Activated T-cell treated with anti-CD3 and anti-CD28 coated beads, Interleukin-2, amount 50 U/mL, for 4 hours (primary cell): ENCODE measurements around the gene PDE10A. TPM values are rescaled to one million over a fixed set of nuclear protein-coding genes. Genes with fewer than 3 reads are reported as not detected.
"Not testable (repeated sequence)": the region's sequence is repeated elsewhere in the genome, so short reads cannot be mapped to it uniquely, and the experiment has no call there.

Source experiments
- ATAC-seq, 2 donors: fragments of 200-7000 bp; cut with Tn5 transposase; one replicate each; pipeline ENCODE4 v1.10.0; 2021
- DNase-seq: peaks from one replicate; pipeline ENCODE4 v3.0.0-alpha.2; 2020
- H3K27me3 Mint-ChIP-seq: one replicate; pipeline ENCODE4 v1.8.0; 2021; ENCODE audit warnings: low read depth, mixed read lengths
- H3K36me3 Mint-ChIP-seq: one replicate; pipeline ENCODE4 v1.8.0; 2022; ENCODE audit warnings: mixed read lengths; ENCODE audit not compliant: insufficient read depth
- H3K4me1 Mint-ChIP-seq: one replicate; pipeline ENCODE4 v1.8.0; 2021; ENCODE audit warnings: low read depth, mixed read lengths
- H3K4me3 Mint-ChIP-seq: one replicate; pipeline ENCODE4 v1.8.0; 2021; ENCODE audit warnings: mild to moderate bottlenecking, moderate library complexity, mixed read lengths
- H3K9me3 Mint-ChIP-seq: one replicate; pipeline ENCODE4 v1.8.0; 2021; ENCODE audit warnings: mixed read lengths
- total RNA-seq, 3 donors: library from RNA; stranded (reverse); gene quantifications; one replicate each; pipeline ENCODE4 v1.2.1, GENCODE V29; 2021

The PDE10A gene
- total RNA-seq, 3 donors from 2014 or later: 0.03 to 0.08 TPM; not detected in 1

DNA sequence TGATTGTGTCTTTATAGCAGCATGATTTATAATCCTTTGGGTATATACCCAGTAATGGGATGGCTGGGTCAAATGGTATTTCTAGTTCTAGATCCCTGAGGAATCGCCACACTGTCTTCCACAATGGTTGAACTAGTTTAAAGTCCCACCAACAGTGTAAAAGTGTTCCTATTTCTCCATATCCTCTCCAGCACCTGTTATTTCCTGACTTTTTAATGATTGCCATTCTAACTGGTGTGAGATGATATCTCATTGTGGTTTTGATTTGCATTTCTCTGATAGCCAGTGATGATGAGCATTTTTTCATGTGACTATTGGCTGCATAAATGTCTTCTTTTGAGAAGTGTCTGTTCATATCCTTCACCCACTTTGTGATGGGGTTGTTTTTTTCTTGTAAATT is 54.5 kb downstream of the PDE10A start:
- not testable (repeated sequence) for DNase-seq, H3K9me3 Mint-ChIP-seq, H3K36me3 Mint-ChIP-seq, ATAC-seq, H3K4me1 Mint-ChIP-seq, H3K27me3 Mint-ChIP-seq, H3K4me3 Mint-ChIP-seq

DNA sequence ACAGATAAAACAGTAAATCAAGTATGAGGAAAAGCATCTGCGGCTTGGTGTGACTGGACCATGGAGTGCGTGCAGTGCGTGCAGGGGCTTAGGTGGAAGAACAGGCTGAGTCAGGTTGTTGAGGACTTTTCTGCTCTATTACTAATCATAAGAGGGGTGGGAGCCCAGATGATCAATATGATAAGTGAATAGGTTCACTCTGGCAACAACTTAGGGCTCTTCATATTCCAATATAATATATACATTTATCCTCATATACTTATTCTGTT is 56.4 kb downstream of the PDE10A start:
- Mint-ChIP-seq H3K4me1 (no peaks in the 10 kb centered on the region), H3K4me3 (no peak overlapping the region), H3K9me3 (no peaks in the 10 kb centered on the region), H3K27me3 (no peaks in the 10 kb centered on the region), H3K36me3 (no peaks in the 10 kb centered on the region)
- no peak for ATAC-seq
- no peak for DNase-seq

DNA sequence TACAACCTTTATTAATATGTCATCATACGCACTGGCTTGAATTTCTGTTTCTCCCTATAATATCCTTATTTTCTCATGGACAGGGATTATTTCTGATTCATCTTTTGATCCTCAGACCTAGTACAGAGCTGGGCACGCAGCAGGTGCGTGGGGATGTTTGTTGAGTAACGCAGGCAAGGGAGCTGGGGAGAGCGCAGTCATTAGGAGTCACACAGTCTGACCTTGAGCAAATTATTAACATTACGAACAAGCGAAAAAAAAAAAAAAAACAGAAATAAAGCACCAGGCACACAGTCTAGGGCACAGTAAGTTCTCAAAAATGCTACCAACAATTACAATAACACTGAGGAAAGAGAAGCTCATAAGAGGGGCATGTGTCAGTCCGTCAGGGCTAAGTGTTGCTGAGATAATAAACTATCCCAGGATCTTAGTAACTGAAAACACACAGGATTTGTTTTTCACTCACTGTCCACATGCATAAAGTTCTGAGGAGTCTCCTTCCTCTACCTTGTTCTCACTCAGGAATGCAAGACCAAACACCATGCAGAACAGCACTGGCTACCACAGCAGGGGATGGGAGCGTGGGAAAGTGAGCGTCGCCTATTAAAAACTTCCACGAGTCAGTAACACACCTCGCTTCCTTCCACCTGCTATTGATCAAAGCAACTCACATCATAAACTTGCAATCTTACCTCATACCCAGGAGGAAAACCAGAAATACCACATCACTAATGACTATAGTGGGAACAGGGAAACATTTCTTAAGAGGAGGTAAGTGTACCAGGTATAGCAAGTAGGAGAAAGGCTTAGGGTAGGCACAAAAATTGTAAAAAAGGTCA is 56.9 kb downstream of the PDE10A start:
- ATAC-seq (no peak), DNase-seq (no peak)
- Mint-ChIP-seq H3K4me3 (no peak overlapping the region), H3K27me3 (no peaks in the 10 kb centered on the region), H3K4me1 (no peaks in the 10 kb centered on the region), H3K9me3 (no peaks in the 10 kb centered on the region), H3K36me3 (no peaks in the 10 kb centered on the region)

DNA sequence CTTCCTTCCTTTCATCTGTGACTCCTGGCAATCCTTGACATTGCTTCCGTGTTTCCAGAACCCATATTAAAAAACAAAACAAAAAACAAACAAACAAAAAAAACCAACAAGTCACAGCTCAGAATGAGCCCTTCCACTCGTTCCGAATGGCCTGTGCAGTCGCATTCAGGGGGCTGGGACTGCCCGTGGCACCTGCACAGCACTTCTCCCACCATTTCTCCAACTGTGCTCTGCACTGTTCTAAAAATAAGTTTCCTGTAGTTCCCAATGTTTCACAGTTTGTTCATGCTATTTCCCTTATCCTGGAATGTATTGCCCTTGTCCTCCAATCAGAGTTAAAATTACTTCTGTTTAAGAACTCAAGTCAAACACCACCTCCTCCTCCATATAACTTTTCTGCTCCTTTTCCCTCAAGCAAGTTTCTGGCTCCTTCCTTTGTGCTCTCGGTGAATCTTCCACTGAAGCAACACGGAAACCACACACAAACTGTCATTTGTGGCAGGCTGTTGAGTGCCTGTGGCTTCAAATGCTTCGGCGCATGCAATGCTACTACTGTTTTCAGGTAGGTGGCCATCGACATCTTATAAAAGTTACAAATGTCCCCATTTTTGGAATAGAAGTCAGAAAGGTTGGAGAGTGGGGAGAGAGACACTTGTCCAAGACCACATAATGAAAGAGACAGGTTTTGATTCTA is 57.7 kb downstream of the PDE10A start:
- ATAC-seq: no peak
- DNase-seq: no peak
- Mint-ChIP-seq H3K27me3 (no peaks in the 10 kb centered on the region), H3K9me3 (peaks cover 7% of the 10 kb centered on the region), H3K4me3 (no peak overlapping the region), H3K36me3 (no peaks in the 10 kb centered on the region), H3K4me1 (no peaks in the 10 kb centered on the region)

DNA sequence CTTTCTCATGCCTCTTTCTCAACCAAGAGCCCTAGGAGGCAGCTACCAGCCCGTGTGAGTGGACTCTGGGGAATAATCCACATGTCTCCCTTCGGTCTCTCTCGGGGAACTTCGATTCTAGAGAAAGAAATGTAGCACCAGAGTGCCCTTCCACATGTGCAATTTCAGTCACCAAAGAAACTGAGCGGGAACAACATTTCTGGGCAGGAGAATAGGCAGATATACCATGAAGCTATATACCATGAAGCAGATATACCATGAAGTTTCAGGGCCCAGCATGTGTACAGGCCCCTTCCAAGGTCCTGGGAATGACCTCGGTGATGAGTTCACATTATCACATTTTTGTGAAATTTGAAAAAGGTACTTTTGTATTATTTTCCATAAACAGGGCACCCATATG is 60.8 kb downstream of the PDE10A start:
- Mint-ChIP-seq H3K4me1 (no peaks in the 10 kb centered on the region), H3K36me3 (no peaks in the 10 kb centered on the region), H3K27me3 (no peaks in the 10 kb centered on the region), H3K4me3 (no peak overlapping the region), H3K9me3 (peaks cover 8% of the 10 kb centered on the region)
- no peak for DNase-seq
- ATAC-seq: no peak

DNA sequence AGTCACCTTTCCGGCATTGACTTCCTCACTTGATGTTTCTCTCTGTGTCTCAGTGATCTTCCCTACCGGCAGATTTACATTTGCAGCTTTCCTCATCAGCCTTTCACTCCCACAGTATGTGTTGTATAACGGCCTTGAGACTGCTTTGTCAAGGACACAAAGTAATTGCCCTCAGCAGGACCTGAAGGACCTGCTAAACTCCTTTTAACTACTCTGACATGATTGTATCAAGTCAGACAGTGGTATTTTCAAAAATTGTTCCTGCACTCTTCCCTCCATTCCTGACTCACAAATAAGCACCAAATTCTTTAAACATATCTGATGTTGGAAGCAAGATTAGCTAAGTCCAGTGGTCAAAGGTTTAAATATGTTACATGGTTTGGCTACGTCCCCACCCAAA is 62.4 kb downstream of the PDE10A start:
- no peaks in the 10 kb centered on the region for H3K27me3 Mint-ChIP-seq
- H3K4me3 Mint-ChIP-seq: no peak overlapping the region
- H3K36me3 Mint-ChIP-seq: no peaks in the 10 kb centered on the region
- peaks cover 11% of the 10 kb centered on the region for H3K9me3 Mint-ChIP-seq
- no peak for DNase-seq
- H3K4me1 Mint-ChIP-seq: no peaks in the 10 kb centered on the region
- no peak for ATAC-seq

DNA sequence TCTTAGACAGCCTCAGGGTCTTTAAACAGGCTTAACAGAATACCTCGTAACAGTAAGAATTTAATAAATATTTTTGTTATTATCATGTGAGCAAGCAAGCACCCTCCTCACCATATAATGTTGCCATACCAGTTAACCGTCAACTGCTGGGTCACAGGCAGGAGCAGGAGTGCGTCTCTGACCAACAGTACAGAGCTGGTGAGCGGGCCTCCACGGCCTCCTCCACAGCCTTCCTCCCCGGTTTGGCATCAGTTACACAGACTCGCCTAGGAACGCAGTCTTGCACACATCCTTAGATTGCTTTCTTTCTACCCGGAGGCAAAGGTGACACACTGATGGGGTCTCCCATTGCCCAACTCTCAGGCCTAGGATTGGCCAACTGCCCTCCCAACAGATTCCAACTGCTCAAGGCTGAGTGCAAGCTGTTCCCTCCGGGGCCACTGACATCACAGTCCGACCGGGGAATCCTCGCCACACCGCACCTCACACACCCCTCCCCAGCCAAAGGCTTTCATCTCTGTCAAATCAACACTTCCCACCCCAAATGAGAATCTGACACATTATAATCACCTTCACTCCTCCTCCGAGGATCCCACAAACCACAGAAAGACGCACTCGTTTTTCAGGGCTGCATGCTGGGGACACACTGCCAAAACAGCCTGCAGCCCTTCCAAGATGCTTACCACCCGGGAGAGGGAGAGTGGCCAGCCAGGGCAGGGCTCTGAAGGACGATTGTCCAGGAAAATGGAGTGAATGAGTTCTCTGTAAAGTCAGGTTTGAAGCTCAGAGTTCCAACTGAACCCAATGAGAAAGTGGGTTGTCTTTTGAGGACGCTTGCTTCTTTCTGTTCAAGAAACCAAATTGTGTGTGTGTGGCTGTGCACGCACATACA is 63.2 kb downstream of the PDE10A start:
- Mint-ChIP-seq H3K36me3 (no peaks in the 10 kb centered on the region), H3K4me3 (no peak overlapping the region), H3K4me1 (no peaks in the 10 kb centered on the region), H3K27me3 (no peaks in the 10 kb centered on the region), H3K9me3 (peaks cover 11% of the 10 kb centered on the region)
- ATAC-seq (no peak), DNase-seq (no peak)

DNA sequence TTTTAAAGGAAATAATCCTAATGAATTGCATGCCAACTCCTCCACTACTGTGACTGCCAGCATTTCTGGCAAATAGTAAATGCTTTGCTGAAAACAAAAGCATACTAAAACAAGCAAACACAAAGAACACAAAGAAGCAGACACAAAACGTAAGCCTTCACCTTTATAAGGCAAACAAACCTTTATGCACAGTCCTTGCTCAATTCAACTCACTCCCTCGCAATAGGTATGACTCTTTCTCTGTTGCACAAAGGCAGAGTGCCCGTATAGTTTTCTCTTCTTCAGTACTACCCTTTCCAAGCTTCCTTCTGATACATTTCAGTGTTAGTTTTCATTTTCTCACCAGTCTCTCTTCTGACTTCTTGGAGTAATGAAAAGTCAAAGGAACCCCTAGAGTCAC is 63.9 kb downstream of the PDE10A start:
- H3K4me1 Mint-ChIP-seq: no peaks in the 10 kb centered on the region
- no peak overlapping the region for H3K4me3 Mint-ChIP-seq
- peaks cover 11% of the 10 kb centered on the region for H3K9me3 Mint-ChIP-seq
- DNase-seq (no peak), ATAC-seq (no peak)
- H3K36me3 Mint-ChIP-seq: no peaks in the 10 kb centered on the region
- H3K27me3 Mint-ChIP-seq: no peaks in the 10 kb centered on the region

DNA sequence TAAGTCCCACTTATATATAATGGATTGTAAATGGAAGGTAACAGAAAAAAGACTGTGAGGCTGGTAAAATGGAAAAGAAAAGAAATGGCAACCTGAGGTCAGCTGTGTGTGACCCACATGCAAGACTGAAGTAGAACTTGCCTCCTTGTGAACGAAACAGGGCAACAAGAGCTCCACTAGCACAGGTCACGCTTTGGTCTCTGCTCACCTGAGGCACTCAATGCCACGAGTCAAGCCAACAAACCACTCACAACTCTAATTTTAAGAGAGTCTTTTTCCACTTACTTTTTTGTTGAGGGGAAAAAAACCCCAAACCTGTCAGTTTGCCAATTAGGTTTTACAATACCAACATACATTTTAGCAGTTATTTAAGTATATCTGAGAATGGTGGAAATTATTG is 65.2 kb downstream of the PDE10A start:
- no peak for DNase-seq
- no peaks in the 10 kb centered on the region for H3K27me3 Mint-ChIP-seq
- H3K36me3 Mint-ChIP-seq: no peaks in the 10 kb centered on the region
- no peak for ATAC-seq
- peaks cover 11% of the 10 kb centered on the region for H3K9me3 Mint-ChIP-seq
- no peaks in the 10 kb centered on the region for H3K4me1 Mint-ChIP-seq
- no peak overlapping the region for H3K4me3 Mint-ChIP-seq

DNA sequence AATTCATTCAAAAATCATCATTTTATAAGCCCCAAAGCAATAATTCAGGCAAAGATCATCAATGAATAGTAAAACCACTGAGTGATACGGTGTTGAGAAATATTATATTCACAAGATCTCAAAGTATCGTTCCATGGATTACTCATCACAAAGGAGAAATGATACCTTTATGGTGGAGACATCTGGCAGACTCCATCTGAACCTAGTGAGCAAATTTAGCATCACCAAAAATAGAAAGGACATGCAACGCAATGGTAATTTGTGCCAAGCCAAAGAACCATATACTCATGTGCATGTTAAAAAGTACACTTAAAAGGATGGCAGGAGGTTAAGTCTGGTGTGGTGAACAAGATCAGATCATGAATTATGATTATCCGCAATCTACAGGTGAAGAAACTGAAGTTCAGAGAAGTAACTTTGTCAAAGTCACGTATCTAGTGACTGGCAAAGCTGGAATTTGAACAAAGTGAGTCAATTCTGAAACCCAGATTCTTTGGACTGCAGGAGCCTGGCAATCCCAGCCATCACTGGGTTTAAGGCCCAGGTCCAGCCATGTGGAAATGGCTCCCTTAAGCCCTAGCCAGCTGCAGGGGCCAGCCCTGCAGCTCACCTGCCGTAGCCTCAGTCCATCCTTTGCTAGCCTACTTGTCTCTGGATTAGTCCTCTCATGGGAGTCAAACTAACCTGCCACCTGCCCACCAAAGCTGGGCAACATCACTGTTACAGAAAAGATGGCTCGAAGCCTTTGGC is 68.3 kb downstream of the PDE10A start:
- Mint-ChIP-seq H3K4me3 (no peak overlapping the region), H3K36me3 (no peaks in the 10 kb centered on the region), H3K4me1 (no peaks in the 10 kb centered on the region), H3K27me3 (no peaks in the 10 kb centered on the region), H3K9me3 (peaks cover 3% of the 10 kb centered on the region)
- no peak for ATAC-seq
- DNase-seq: no peak

DNA sequence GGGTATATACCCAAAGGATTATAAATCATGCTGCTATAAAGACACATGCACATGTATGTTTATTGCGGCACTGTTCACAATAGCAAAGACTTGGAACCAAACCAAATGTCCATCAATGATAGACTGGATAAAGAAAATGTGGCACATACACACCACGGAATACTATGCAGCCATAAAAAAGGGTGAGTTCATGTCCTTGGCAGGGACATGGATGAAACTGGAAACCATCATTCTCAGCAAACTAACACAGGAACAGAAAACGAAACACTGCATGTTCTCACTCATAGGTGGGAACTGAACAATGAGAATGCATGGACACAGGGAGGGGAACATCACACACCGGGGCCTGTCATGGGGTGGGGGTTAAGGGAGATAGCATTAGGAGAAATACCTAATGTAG is 70.1 kb downstream of the PDE10A start:
- ATAC-seq, H3K4me3 Mint-ChIP-seq, DNase-seq, H3K36me3 Mint-ChIP-seq, H3K27me3 Mint-ChIP-seq, H3K4me1 Mint-ChIP-seq, H3K9me3 Mint-ChIP-seq: not testable (repeated sequence)

DNA sequence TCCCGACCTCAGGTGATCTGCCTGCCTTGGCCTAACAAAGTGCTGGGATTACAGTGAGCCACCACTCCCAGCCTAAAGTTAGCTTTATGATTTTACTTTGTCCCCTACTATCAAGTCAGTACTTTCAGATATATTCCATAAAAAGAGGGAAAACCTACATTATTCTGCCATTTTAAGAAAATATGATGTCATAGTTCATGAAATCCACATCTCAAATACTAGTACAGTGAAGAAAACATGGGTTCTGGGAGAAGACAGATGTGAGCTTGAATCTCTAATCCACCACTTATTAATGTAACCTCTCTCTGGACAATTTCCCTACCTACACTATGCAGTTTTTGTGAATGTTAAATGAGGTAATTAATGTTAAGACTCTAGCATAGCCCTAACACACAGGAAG is 74.5 kb downstream of the PDE10A start:
- H3K36me3 Mint-ChIP-seq: no peaks in the 10 kb centered on the region
- H3K4me1 Mint-ChIP-seq: no peaks in the 10 kb centered on the region
- ATAC-seq (no peak), DNase-seq (no peak)
- no peak overlapping the region for H3K4me3 Mint-ChIP-seq
- H3K27me3 Mint-ChIP-seq: peaks cover 1% of the 10 kb centered on the region
- peaks cover 6% of the 10 kb centered on the region for H3K9me3 Mint-ChIP-seq

DNA sequence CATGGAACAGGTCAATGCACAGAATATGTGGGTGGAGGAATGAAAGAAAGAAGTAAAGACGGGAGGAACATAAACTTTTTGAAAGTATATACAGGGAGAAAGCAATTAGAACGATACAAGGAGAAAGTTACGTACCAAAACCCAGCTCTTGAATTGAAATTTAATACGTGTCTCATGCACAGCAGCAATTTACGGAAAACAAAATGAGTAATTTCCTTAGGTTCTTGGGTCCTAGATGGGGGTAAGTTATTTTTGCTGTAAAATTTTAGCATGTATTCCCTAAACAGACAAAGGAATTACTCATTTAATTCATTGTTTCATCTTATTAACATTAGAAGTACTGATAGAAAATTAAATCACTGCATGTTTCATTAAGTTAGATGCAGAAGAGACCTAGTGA is 75.8 kb downstream of the PDE10A start:
- peaks cover 6% of the 10 kb centered on the region for H3K9me3 Mint-ChIP-seq
- DNase-seq (no peak), ATAC-seq (no peak)
- no peak overlapping the region for H3K4me3 Mint-ChIP-seq
- no peaks in the 10 kb centered on the region for H3K4me1 Mint-ChIP-seq
- peaks cover 1% of the 10 kb centered on the region for H3K27me3 Mint-ChIP-seq
- no peaks in the 10 kb centered on the region for H3K36me3 Mint-ChIP-seq

DNA sequence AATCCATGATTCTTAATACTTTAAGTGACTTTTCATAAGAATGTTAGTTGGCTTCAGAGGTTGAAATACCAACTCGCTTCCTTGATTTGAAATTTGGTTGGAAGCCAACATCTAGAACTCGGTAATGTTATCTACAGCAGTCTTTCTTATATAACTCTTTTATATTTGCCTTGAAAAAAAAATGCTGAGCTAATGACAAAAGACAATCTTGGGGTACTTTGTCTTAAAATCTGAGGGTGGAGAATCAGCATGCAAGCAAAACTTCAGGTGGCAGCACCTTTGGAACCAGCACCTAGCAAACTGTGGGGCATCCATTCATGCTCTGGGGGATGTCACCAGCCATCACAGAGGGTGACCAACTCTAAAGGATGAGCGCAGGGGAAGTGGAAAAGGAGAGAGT is 76.3 kb downstream of the PDE10A start:
- DNase-seq: no peak
- Mint-ChIP-seq H3K36me3 (no peaks in the 10 kb centered on the region), H3K9me3 (peaks cover 6% of the 10 kb centered on the region), H3K4me3 (no peak overlapping the region), H3K4me1 (no peaks in the 10 kb centered on the region), H3K27me3 (peaks cover 1% of the 10 kb centered on the region)
- no peak for ATAC-seq
